Upper lobe of left lung (tissue), 4 donors: Measurements from ENCODE around the gene CCL1.

Source experiments
- CTCF ChIP-seq, 6 experiments: fragments of 450-650 bp in 4 of 6; fragments of 200-600 bp in 2 of 6; sonication (generic) in 2 of 6; IDR thresholded peaks; one replicate each; pipeline ENCODE4 v1.5.1; 2016 to 2019; ENCODE audit warnings: antibody characterized with exemption in 6 of 6
- POLR2A ChIP-seq, 4 donors: fragments of 450-650 bp; IDR thresholded peaks; one replicate each; pipeline ENCODE4 v1.5.1; 2016 to 2017; ENCODE audit warnings: antibody characterized with exemption in 4 of 4, mild to moderate bottlenecking in 2 of 4
- POLR2AphosphoS5 ChIP-seq, 2 donors: sonication (generic); formaldehyde crosslinking; IDR thresholded peaks; one replicate each; pipeline ENCODE4 v1.5.1; 2017; ENCODE audit warnings: antibody characterized with exemption in 2 of 2

- TF ChIP-seq CTCF (IDR thresholded peaks at IDR 0.05) (no peak), POLR2AphosphoS5 (IDR thresholded peaks at IDR 0.05) (no peak), POLR2A (IDR thresholded peaks at IDR 0.05) (no peak)
These were observed 21.1 kb downstream of the CCL1 start for GRCh38 chr17:34341916-34342315.
